Urothelium cell line (cell line): ENCODE data around the gene URI1.
"Not testable (repeated sequence)": the region's sequence is repeated elsewhere in the genome, so short reads cannot be mapped to it uniquely, and the experiment has no call there.

ENCODE experiments used
- DNase-seq: peaks from one replicate; pipeline ENCODE4 v3.0.0; 2011; ENCODE audit warnings: low spot score, mixed read lengths
- FAIRE-seq: peaks from 2 replicates; lab custom pipeline; 2011; peaks lifted over from hg19 to GRCh38; lab: Jason Lieb, UNC

URI1 gene, protein sequence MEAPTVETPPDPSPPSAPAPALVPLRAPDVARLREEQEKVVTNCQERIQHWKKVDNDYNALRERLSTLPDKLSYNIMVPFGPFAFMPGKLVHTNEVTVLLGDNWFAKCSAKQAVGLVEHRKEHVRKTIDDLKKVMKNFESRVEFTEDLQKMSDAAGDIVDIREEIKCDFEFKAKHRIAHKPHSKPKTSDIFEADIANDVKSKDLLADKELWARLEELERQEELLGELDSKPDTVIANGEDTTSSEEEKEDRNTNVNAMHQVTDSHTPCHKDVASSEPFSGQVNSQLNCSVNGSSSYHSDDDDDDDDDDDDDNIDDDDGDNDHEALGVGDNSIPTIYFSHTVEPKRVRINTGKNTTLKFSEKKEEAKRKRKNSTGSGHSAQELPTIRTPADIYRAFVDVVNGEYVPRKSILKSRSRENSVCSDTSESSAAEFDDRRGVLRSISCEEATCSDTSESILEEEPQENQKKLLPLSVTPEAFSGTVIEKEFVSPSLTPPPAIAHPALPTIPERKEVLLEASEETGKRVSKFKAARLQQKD

DNA sequence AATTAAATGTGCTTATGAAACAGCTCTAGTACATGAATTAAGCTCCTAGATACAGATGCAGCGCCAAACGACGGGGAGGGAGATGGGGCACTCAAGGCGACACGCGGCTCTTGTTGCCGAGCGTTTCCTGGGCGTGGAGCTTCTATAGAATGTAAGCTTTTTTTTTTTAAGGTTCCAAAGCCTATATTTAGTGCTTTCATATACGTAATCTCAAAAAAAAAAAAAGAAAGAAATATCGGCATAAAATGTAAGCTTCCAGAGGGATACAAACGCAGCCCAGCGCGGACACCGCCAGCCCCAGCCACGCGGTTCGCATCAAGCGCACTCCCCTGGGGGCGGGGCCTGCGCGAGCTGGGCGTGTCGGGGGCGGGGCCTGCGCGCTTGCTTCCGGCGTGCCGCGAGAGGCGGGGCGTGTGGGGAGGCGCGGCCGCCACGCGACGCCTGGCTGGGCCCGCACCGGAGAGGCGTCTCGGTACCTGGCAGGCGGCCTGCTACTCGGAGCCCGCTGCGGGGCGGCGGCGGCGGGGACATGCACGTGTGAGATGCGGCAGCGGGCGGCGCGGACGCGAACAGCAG is at the start of gene URI1:
Gene URI1, plus strand, starts transcription at position 412 of the 576 bp plus-strand sequence. CDS start 309 bp downstream, outside the sequence.
- peak; percentile 99 for DNase-seq
- FAIRE-seq: peak; percentile 96

DNA sequence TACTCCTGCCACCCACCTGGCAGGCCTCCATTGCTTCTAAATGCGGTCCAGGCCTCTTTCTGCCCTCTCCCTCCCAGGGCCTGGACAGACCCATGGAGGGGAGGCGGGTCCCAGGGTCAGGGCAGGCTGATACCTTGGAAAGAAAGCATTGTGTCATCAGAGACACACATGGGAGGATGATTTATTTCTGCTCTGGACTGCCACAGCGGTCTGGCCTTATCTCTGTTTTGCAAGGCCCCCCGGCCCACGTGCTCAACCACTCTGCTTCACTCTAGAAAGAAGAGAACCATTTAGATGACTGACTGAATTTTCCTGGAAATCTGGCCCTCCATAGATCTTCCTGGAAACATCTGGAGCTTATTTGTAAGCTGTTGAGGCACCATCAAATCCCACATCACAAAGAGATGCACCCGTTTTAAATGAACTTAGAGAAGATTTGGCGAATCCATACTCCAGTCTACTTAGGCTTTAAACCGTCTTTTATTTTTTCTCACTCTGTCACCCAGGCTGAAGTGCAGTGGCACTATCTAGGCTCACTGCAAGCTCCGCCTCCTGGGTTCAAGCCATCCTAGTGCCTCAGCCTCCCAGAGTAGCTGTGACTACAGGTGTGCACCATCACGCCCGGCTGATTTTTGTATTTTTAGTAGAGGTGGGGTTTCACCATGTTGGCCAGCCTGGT is 48.3 kb upstream of the URI1 start:
- no peak for DNase-seq
- FAIRE-seq: no peak

DNA sequence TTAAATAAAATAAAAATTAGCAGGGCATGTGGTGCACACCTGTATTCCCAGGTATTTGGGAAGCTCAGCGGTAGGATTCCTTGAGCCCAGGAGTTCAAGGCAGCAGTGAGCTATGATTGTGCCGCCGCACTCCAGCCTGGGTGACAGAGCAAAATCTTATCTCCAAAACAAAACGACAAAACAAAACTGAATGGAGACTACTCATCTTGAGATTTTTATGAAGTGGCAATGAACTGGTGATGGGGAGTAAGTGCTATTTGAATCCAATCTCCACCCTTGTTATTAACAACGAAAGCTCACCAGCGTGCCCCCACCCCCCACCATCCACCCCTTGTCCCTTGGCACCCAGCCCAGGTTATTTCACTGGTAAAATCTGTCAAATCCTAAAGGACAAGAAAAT is 45.2 kb upstream of the URI1 start:
- DNase-seq (no peak), FAIRE-seq (peak; percentile 89)

- FAIRE-seq: no peak
Measured at GRCh38 chr19:29897466-29897865, 44.6 kb upstream of the URI1 start.

DNA sequence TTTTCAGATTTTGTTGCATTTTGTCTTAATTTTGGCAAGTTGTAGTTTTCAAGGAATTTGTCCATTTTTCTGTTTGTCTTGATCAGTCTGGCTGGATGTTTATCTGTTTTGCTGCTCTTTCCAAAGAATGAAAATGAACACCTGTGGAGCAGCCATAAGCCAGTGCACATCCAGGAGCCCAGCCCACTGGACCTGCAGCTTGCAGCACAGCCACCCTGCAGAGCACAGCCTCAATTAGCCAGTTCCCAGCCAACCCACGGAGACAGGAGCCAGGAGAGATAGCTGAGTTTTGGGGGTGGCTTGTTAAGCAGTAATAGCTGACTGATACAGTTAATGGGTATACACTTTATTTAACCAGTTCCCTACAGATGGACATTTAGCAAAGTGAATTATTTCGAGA is 38.0 kb upstream of the URI1 start:
- no peak for DNase-seq
- no peak for FAIRE-seq

More at GRCh38 chr19:29897466-29897865, 44.6 kb upstream of the URI1 start:
- no peak for DNase-seq

GRCh38 chr19:29908963-29909944 is 32.8 kb upstream of the URI1 start:
- FAIRE-seq (no peak), DNase-seq (no peak)

GRCh38 chr19:29914933-29915332 is 27.1 kb upstream of the URI1 start:
- FAIRE-seq (no peak), DNase-seq (no peak)

DNA sequence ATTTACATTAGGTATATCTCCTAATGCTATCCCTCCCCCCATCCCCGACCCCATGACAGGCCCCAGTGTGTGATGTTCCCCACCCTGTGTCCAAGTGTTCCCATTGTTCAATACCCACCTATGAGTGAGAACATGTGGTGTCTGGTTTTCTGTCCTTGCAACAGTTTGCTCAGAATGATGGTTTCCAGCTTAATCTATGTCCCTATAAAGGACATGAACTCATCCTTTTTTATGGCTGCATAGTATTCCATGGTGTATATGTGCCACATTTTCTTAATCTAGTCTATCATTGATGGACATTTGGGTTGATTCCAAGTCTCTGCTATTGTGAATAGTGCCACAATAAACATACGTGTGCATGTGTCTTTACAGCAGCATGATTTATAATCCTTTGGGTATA is 26.2 kb upstream of the URI1 start:
- FAIRE-seq, DNase-seq: not testable (repeated sequence)

DNA sequence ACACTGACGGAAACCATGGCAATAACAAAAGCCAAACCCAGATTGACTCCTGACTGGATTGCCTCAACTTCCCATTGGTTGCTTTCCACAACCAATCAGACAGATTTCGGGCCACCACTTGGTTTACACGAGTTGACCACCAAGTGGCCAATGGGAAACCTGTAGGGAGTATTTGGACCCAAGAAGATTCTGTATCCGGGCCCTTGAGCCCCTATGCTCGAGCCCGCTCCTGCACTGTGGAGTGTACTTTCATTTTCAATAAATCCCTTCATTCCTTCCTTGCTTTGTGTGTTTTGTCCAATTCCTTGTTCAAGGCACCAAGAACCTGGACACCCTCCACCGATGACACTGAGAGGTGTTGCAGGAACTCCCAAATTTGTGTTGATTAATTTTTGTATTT is 24.1 kb upstream of the URI1 start:
- no peak for FAIRE-seq
- no peak for DNase-seq

DNA sequence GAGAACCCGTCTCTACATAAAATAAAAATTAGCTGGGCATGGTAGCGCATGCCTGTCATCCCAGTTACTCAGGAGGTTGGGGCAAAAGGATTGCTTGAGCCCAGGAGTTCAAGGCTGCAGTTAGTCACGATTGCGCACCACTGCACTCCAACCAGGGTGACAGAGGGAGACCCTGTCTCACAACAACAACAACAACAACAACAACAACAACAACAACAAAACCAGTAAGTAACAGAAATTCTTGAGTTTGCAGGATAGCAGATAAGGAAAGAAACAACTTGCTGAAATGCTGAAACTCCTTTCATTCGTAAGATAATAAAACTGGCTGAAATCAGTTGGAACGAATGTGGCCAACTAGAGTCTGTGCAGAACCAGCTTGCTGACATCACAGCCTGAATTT is 23.1 kb upstream of the URI1 start:
- FAIRE-seq: no peak
- DNase-seq: no peak

GRCh38 chr19:29922972-29923371 is 19.1 kb upstream of the URI1 start:
- FAIRE-seq (no peak), DNase-seq (no peak)

DNA sequence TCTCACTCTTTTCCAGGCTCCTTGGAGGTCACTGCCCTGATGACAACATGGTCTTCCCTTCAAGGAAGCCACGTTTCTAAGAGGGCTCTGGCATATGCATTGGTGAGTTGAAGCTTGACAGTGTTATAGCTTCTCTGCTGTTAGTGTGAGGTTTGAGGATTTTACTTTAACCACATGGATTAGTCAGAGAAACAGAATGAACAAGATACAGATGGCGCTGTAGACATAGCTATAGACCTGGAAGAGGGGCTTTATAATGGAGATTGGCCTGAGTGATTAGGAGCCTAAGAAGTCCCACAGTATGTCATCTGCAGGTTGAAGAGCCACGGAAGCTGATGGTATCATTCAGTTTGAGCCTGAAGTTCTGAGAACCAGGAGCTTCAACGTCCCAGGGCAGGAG is 18.4 kb upstream of the URI1 start:
- FAIRE-seq (no peak), DNase-seq (no peak)

- FAIRE-seq (no peak), DNase-seq (no peak)
Measured at GRCh38 chr19:29926031-29926430, 16.0 kb upstream of the URI1 start.

DNA sequence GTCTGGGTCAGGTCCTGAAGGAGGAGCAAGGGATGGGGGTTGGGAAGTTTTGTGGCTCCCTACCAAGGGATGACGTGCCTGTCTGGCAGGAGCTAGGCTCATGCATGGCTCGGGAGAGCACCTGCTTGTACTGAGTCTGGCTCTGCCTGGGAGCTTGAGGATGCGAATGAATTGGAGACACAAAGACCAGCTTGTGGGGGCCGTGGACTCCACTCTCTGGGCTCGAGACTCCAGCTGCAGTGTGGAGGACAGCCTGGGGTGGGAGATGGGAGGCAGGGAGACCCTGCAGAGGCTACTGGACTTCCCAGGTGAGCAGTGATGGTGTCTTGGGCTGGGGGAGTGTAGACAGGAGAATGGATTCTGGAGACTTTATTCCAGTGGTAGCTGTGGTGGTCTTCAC is 15.2 kb upstream of the URI1 start:
- FAIRE-seq: no peak

DNA sequence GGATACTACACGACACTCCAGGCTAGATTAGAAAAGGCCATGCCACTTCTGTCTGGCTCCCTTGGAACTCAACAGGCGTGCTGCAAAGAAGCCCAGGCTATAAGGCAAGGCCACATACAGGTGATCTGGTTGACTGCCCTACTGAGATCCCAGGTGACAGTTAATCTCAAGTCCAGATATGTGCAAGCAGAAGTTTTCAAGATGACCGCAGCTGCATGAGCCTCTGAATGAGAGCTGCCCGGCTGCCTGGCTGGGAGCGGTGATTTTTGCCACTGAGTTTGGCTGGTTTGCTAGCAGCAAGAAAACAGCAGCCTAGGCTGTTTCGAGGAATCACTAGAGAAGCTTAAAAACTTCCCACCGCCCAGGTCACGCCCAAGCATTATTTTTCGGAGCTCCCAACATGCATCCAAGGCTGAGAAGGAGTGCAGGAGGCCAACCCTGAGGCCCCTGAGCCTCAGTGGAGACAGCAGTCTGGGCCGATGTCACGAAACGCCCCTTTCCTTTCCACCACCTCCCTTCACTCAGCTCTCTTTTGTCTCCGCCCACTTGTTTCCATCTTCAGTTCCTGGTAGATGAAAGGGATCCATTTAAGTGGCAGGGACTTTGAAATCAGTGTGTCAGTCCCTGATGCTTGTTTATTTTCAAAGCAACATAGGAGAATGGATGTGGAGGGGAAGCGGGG is 14.0 kb upstream of the URI1 start:
- DNase-seq (no peak), FAIRE-seq (no peak)

More for the DNA sequence above, 15.2 kb upstream of the URI1 start:
- DNase-seq: no peak

- FAIRE-seq: no peak
Measured at GRCh38 chr19:29928831-29929230, 13.2 kb upstream of the URI1 start.

GRCh38 chr19:29934257-29934656 is 7.8 kb upstream of the URI1 start:
- FAIRE-seq (no peak), DNase-seq (no peak)

More at GRCh38 chr19:29928831-29929230, 13.2 kb upstream of the URI1 start:
- no peak for DNase-seq

- no peak for FAIRE-seq
- no peak for DNase-seq
Measured at GRCh38 chr19:29934781-29935180, 7.3 kb upstream of the URI1 start.

DNA sequence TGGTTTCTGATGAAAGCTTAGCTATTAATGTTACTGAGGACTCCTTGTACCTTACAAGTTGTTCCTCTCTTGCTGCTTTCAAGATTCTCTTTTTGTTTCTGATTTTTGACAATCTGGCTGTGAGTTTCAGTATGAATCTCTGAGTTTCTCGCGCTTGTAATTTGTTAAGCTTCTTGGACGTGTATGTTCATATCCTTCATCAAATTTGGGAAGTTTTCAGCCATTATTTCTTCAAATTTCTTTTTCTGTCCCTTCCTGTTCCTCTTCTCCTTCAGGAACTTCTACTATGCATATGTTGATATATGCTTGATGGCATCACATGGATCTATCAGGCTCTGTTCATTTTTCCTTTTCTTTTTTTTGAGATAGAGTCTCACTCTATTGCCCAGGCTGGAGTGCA is 5.6 kb upstream of the URI1 start:
- DNase-seq (no peak), FAIRE-seq (no peak)

- DNase-seq (no peak), FAIRE-seq (no peak)
Measured at GRCh38 chr19:29939628-29940027, 2.4 kb upstream of the URI1 start.
